Mesenchymal stem cell (in vitro differentiated cells and primary cell): ENCODE data around the gene PDK2.

Experiments
- DNase-seq: peaks from one replicate; pipeline ENCODE4 v3.0.0-alpha.2; 2013
- H2AFZ ChIP-seq: one replicate; pipeline ENCODE4 v1.6.1; 2013; ENCODE audit warnings: low read depth, mild to moderate bottlenecking, control low read depth, inconsistent platforms, low read length, moderate library complexity
- H2AK5ac ChIP-seq: 2 replicates; pipeline ENCODE4 v1.6.1; 2013; ENCODE audit warnings: low read length, moderate library complexity, mild to moderate bottlenecking, inconsistent platforms; ENCODE audit not compliant: severe bottlenecking
- H2BK120ac ChIP-seq: one replicate; pipeline ENCODE4 v1.6.1; 2013; ENCODE audit warnings: low read depth, mild to moderate bottlenecking, inconsistent platforms, low read length, moderate library complexity
- H2BK12ac ChIP-seq, 2 experiments: one replicate each; pipeline ENCODE4 v1.6.1; 2013; ENCODE audit warnings: inconsistent platforms in 2 of 2, low read length in 2 of 2, mild to moderate bottlenecking in 2 of 2, moderate library complexity in 2 of 2, control low read depth in 1 of 2
- H2BK15ac ChIP-seq: one replicate; pipeline ENCODE4 v1.6.1; 2013; ENCODE audit warnings: mild to moderate bottlenecking, low read depth, inconsistent platforms; ENCODE audit not compliant: poor library complexity, severe bottlenecking
- H2BK5ac ChIP-seq: 2 replicates; pipeline ENCODE4 v1.6.1; 2013; ENCODE audit warnings: low read depth, mild to moderate bottlenecking, low read length, control low read depth, inconsistent platforms; ENCODE audit not compliant: poor library complexity, severe bottlenecking
- H3K14ac ChIP-seq, 2 experiments: one replicate each; pipeline ENCODE4 v1.6.1; 2013; ENCODE audit warnings: inconsistent platforms in 2 of 2, low read length in 2 of 2, control low read depth in 1 of 2, mild to moderate bottlenecking in 1 of 2, moderate library complexity in 1 of 2
- H3K18ac ChIP-seq, 2 experiments: one replicate each; pipeline ENCODE4 v1.6.1; 2013; ENCODE audit warnings: inconsistent platforms in 2 of 2, low read length in 2 of 2, control low read depth in 1 of 2, low read depth in 1 of 2, mild to moderate bottlenecking in 1 of 2
- H3K23ac ChIP-seq, 2 experiments: one replicate each; pipeline ENCODE4 v1.6.1; 2013; ENCODE audit warnings: inconsistent platforms in 2 of 2, low read length in 2 of 2, mild to moderate bottlenecking in 2 of 2, moderate library complexity in 2 of 2, control low read depth in 1 of 2
- H3K27ac ChIP-seq: 2 replicates; pipeline ENCODE4 v1.5.1; 2013; ENCODE audit warnings: mild to moderate bottlenecking, moderate library complexity, low read length, control low read depth, inconsistent platforms; ENCODE audit not compliant: poor library complexity, severe bottlenecking
- H3K27me3 ChIP-seq, 2 experiments: 2 replicates each; pipeline versions ENCODE4 v1.6.1 to v1.7.0; 2013; ENCODE audit warnings: low read length in 2 of 2, mild to moderate bottlenecking in 2 of 2, moderate library complexity in 2 of 2, control low read depth in 1 of 2, inconsistent platforms in 1 of 2; ENCODE audit not compliant: control insufficient read depth in 1 of 2, insufficient read depth in 1 of 2
- H3K36me3 ChIP-seq, 2 experiments: 2 replicates each; pipeline versions ENCODE4 v1.6.1 to v1.7.0; 2013; ENCODE audit warnings: low read length in 2 of 2, control low read depth in 1 of 2, inconsistent platforms in 1 of 2, low read depth in 1 of 2, mild to moderate bottlenecking in 1 of 2; ENCODE audit not compliant: insufficient read depth in 2 of 2, control insufficient read depth in 1 of 2
- H3K4ac ChIP-seq, 2 experiments: one replicate each; pipeline ENCODE4 v1.6.1; 2013; ENCODE audit warnings: inconsistent platforms in 2 of 2, low read length in 2 of 2, mild to moderate bottlenecking in 2 of 2, moderate library complexity in 2 of 2, control low read depth in 1 of 2, low read depth in 1 of 2
- H3K4me1 ChIP-seq: 2 replicates; pipeline ENCODE4 v1.6.1; 2013; ENCODE audit warnings: low read depth, low read length, control low read depth; ENCODE audit not compliant: control insufficient read depth, insufficient read depth
- H3K4me2 ChIP-seq: 2 replicates; pipeline ENCODE4 v1.6.1; 2013; ENCODE audit warnings: low read length, mild to moderate bottlenecking, inconsistent platforms; ENCODE audit not compliant: poor library complexity, severe bottlenecking
- H3K4me3 ChIP-seq, 2 experiments: 2 replicates each; pipeline versions ENCODE4 v1.5.1 to v1.7.0; 2013; ENCODE audit warnings: low read length in 2 of 2, mild to moderate bottlenecking in 2 of 2, control low read depth in 1 of 2, low read depth in 1 of 2; ENCODE audit not compliant: insufficient read depth in 1 of 2
- H3K79me1 ChIP-seq: replicated peaks from 2 replicates; pipeline ENCODE4 v1.6.1; 2013; ENCODE audit warnings: mild to moderate bottlenecking, control low read depth, low read length, inconsistent platforms; ENCODE audit not compliant: poor library complexity, severe bottlenecking
- H3K9ac ChIP-seq: 2 replicates; pipeline ENCODE4 v1.7.0; 2013; ENCODE audit warnings: mild to moderate bottlenecking, low read length, moderate library complexity
- H3K9me3 ChIP-seq: 2 replicates; pipeline ENCODE4 v1.7.0; 2013; ENCODE audit warnings: mild to moderate bottlenecking, low read length; ENCODE audit not compliant: control insufficient read depth
- H4K8ac ChIP-seq: one replicate; pipeline ENCODE4 v1.6.1; 2013; ENCODE audit warnings: inconsistent platforms, mild to moderate bottlenecking, low read length, moderate library complexity
- H4K91ac ChIP-seq: one replicate; pipeline ENCODE4 v1.6.1; 2013; ENCODE audit warnings: mild to moderate bottlenecking, low read length, inconsistent platforms
- WGBS: methylation state at CpG from one replicate; pipeline ENCODE4 v1.1.7; 2013; ENCODE audit warnings: mixed read lengths; 5-methylcytosine and 5-hydroxymethylcytosine counted together

PDK2 gene

DNA sequence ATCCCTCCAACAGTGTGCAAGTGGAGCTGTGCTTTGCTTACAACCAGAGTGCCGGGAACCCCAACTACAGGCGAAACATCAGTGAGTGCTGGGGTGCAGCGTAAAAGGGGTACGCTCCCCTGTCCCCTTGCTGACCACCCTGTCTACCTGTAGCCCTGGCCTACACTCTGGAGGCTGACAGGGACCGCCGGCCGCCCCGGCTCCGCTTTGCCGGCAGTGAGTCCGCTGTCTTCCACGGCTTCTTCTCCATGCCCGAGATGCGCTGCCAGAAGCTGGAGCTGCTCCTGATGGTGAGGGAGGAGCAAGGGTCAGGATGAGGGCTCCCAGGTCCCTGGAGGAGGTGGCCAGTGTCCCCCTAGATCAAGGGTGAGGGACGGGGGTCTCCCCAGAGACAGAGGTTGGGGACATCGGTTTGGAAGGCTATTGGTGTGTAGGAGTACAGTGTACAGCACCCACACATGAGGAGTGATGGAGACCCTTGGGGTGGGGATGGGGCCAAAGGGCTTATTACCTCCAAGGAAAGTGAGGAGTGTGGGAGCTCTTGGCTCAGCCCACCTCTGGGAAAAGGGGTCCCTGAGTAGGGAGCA lies 19.6 kb upstream of the PDK2 start:
- H3K36me3 ChIP-seq, result peaks cover 91 to 95% of the 10 kb centered on the region in 2 experiments
- H2BK5ac ChIP-seq, result no peak overlapping the region
- H3K4me1 ChIP-seq, result peaks cover 38% of the 10 kb centered on the region
- 99% methylated on average over 16 of the region's 16 CpGs for WGBS
- no peak overlapping the region for H3K4me3 ChIP-seq
- H4K8ac ChIP-seq, result no peak overlapping the region
- H3K18ac ChIP-seq, result no peak overlapping the region
- no peak overlapping the region for H3K14ac ChIP-seq
- H3K79me1 ChIP-seq, result peaks cover 20% of the 10 kb centered on the region
- H4K91ac ChIP-seq, result no peak overlapping the region
- no peak overlapping the region for H2AFZ ChIP-seq
- no peak overlapping the region for H3K4ac ChIP-seq
- H3K9me3 ChIP-seq, result no peaks in the 10 kb centered on the region
- no peak overlapping the region for H3K9ac ChIP-seq
- H3K27me3 ChIP-seq, result no peaks in the 10 kb centered on the region
- no peak overlapping the region for H3K4me2 ChIP-seq
- no peak overlapping the region for H2BK15ac ChIP-seq
- H2AK5ac ChIP-seq, result no peak overlapping the region
- H2BK120ac ChIP-seq, result no peak overlapping the region
- DNase-seq, result no peak
- no peak overlapping the region for H3K27ac ChIP-seq
- H3K23ac ChIP-seq, result no peak overlapping the region
- no peak overlapping the region for H2BK12ac ChIP-seq

- H3K18ac ChIP-seq, result no peak overlapping the region
- H2BK15ac ChIP-seq, result no peak overlapping the region
- no peak overlapping the region for H2BK120ac ChIP-seq
- no peak overlapping the region for H3K4me3 ChIP-seq
- H3K79me1 ChIP-seq, result peaks cover 20% of the 10 kb centered on the region
- DNase-seq, result no peak
- H3K4me1 ChIP-seq, result peaks cover 34% of the 10 kb centered on the region
- H2BK12ac ChIP-seq, result no peak overlapping the region
- no peak overlapping the region for H3K14ac ChIP-seq
- H2AFZ ChIP-seq, result no peak overlapping the region
- no peak overlapping the region for H2AK5ac ChIP-seq
- no peak overlapping the region for H4K8ac ChIP-seq
- no peak overlapping the region for H3K23ac ChIP-seq
- H4K91ac ChIP-seq, result no peak overlapping the region
- peaks cover 91 to 95% of the 10 kb centered on the region in 2 experiments for H3K36me3 ChIP-seq
- no peak overlapping the region for H3K4ac ChIP-seq
- no peak overlapping the region for H3K27ac ChIP-seq
- 91% methylated on average over 16 of the region's 16 CpGs for WGBS
- H3K9me3 ChIP-seq, result no peaks in the 10 kb centered on the region
- H3K9ac ChIP-seq, result no peak overlapping the region
- H3K4me2 ChIP-seq, result no peak overlapping the region
- no peaks in the 10 kb centered on the region for H3K27me3 ChIP-seq
- no peak overlapping the region for H2BK5ac ChIP-seq
Measured at GRCh38 chr17:50076221-50076590, 18.9 kb upstream of the PDK2 start.

GRCh38 chr17:50076591-50077235 lies 18.4 kb upstream of the PDK2 start:
- Histone ChIP-seq H4K91ac (no peak overlapping the region), H2BK5ac (no peak overlapping the region), H3K9ac (no peak overlapping the region), H3K4me3 (no peak overlapping the region), H3K18ac (no peak overlapping the region), H3K23ac (no peak overlapping the region), H3K27ac (no peak overlapping the region), H3K36me3 (peaks cover 91 to 95% of the 10 kb centered on the region in 2 experiments), H2BK12ac (no peak overlapping the region), H3K4me2 (no peak overlapping the region), H3K79me1 (peaks cover 20% of the 10 kb centered on the region), H4K8ac (no peak overlapping the region), H3K4ac (no peak overlapping the region), H2AK5ac (no peak overlapping the region), H2AFZ (no peak overlapping the region), H3K9me3 (no peaks in the 10 kb centered on the region), H3K4me1 (peaks cover 29% of the 10 kb centered on the region), H2BK120ac (no peak overlapping the region), H3K27me3 (no peaks in the 10 kb centered on the region), H3K14ac (no peak overlapping the region), H2BK15ac (no peak overlapping the region)
- DNase-seq, result no peak
- WGBS, result 77% methylated on average over 39 of the region's 39 CpGs

DNA sequence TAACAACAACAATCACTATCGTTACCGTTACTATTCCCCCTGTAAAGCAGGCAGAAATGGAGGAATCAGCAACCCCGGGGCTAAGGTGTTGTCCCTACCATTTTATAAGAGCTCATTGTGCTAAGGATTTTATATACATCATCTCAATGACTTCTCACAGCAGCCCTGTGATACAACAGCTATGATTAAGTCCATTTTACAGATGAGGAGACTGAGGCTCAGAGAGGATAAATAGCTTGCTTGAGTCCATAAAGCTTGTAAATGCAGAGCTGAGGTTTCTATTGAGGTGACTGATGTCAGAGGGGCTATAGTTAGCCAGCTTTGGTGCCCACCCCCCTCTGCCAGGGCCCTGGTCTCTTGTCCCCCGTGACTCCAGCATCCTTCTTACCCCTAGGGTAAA lies 16.7 kb upstream of the PDK2 start:
- H2AK5ac ChIP-seq, result no peak overlapping the region
- H2BK15ac ChIP-seq, result no peak overlapping the region
- H3K27me3 ChIP-seq, result no peaks in the 10 kb centered on the region
- no peak overlapping the region for H3K4ac ChIP-seq
- peaks cover 18% of the 10 kb centered on the region for H3K4me1 ChIP-seq
- no peak overlapping the region for H3K14ac ChIP-seq
- DNase-seq, result no peak
- no peak overlapping the region for H2BK120ac ChIP-seq
- no peak overlapping the region for H3K4me3 ChIP-seq
- peaks cover 21% of the 10 kb centered on the region for H3K79me1 ChIP-seq
- no peak overlapping the region for H4K8ac ChIP-seq
- H3K18ac ChIP-seq, result no peak overlapping the region
- no peak overlapping the region for H2AFZ ChIP-seq
- H3K23ac ChIP-seq, result no peak overlapping the region
- H3K36me3 ChIP-seq, result peaks cover 90 to 93% of the 10 kb centered on the region in 2 experiments
- H4K91ac ChIP-seq, result peak overlapping the region; percentile 71
- H3K9ac ChIP-seq, result no peak overlapping the region
- H2BK12ac ChIP-seq, result no peak overlapping the region
- WGBS, result 97% methylated on average over 3 of the region's 4 CpGs
- peak overlapping the region; percentile 16 for H3K27ac ChIP-seq
- H3K9me3 ChIP-seq, result no peaks in the 10 kb centered on the region
- H2BK5ac ChIP-seq, result no peak overlapping the region
- H3K4me2 ChIP-seq, result no peak overlapping the region
